GOT3 (cell line): ENCODE results near the gene KLHL18.
"Not testable (repeated sequence)": the region's sequence is repeated elsewhere in the genome, so short reads cannot be mapped to it uniquely, and the experiment has no call there.

Experiments
- DNase-seq: peaks from one replicate; lab custom pipeline; 2025; ENCODE audit warnings: mixed read lengths; lab: John Stamatoyannopoulos, UW

KLHL18 gene

GRCh38 chr3:47274652-47275051 is 8.1 kb upstream of the KLHL18 start:
- DNase-seq = no peak

- DNase-seq = no peak
Observed at GRCh38 chr3:47276558-47276957, 6.2 kb upstream of the KLHL18 start.

GRCh38 chr3:47280519-47280918 is 2.2 kb upstream of the KLHL18 start:
- no peak for DNase-seq

GRCh38 chr3:47283193-47283537 is 421 bp downstream of the KLHL18 start:
- DNase-seq = no peak

GRCh38 chr3:47283591-47284364 is 1.0 kb downstream of the KLHL18 start:
- no peak for DNase-seq

DNA sequence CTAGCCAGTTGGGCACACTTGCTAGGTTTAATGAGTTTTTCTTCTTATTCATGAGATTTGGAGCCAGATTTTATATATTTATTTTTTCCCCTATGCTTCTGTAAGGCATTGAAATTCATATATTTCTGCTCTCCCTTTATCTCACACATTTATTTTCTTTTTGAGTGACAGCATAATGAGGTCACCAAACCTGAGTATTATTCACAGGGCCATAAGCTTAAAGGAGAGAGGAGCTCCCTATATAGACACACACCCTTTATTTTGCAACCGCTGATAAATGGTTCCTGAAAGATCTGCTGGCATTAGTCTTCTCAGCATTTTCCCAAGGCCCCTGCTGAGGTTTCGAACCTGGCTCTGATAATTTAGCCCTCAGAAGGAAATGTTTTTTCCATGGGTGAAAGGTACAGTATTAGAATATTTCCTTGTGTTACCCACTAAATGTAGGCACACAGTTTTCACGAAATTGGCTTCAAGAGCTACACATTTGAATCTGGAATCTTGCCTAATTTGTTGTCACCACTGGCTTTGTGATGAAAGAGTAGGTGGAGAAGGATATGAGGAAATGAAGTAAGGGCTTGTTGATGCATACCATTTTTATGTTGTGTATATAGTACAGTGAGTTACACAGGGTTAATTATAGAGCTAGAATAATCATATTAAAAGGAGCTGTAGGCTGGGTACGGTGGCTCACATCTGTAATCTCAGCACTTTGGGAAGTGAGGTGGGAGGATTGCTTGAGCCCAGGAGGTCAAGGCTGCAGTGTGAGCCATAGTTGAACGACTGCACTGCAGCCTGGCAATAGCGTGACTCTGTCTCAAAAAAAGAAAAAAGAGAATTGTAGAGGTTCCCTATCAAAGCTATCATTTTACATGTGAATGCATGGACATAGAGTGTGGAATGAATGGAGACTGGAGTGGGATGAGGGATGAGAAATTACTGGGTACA is 6.5 kb downstream of the KLHL18 start:
- no peak for DNase-seq

- no peak for DNase-seq
Observed at GRCh38 chr3:47291158-47291753, 8.5 kb downstream of the KLHL18 start.

DNA sequence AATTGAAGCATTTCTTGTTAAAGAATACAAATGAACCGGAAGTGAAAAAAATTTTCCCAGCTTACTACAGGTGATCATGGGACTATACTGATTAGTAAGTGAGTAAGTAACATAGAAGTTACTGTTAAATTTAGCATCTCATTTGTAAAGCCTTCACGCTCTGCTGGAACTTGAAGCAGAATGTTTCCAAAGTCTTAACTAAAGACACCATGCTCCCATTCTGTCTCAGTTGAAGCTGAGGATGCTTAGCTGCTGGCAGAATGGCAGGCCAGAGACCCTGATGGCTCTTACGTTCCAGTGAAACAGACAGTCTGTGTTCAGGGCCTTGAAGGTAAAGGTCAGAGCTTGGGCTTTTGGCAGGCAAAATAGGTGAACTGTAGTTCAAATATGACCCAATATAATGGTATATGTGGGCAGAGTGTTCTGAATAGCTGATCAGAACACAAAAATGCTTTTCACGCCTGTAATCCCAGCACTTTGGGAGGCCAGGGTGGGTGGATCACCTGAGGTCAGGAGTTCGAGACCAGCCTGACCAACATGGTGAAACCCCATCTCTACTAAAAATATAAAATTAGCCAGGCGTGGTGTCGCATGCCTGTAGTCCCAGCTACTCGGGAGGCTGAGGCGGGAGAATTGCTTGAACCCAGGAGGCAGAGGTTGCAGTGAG is 9.1 kb downstream of the KLHL18 start:
- not testable (repeated sequence) for DNase-seq

- DNase-seq = no peak
Observed at GRCh38 chr3:47293822-47294221, 11.1 kb downstream of the KLHL18 start.

DNA sequence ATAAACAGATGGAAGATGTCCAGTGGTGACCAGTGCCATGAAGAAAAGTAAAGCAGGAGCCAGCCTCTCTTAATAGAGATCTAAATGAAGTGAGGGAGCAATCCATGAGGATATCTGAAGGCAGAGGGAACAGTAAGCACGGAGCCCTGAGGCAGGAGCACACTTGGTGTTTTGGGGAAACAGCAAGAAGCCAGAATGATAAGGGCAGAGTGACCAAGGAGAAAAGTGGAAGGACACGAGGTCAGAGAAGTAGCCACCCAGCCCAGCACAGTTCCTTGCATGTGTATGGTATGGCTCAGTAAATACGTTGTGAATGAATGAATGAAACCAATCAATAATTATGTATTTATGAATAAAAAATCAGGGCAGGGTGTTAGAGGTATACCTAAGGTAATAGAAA is 11.6 kb downstream of the KLHL18 start:
- no peak for DNase-seq

DNA sequence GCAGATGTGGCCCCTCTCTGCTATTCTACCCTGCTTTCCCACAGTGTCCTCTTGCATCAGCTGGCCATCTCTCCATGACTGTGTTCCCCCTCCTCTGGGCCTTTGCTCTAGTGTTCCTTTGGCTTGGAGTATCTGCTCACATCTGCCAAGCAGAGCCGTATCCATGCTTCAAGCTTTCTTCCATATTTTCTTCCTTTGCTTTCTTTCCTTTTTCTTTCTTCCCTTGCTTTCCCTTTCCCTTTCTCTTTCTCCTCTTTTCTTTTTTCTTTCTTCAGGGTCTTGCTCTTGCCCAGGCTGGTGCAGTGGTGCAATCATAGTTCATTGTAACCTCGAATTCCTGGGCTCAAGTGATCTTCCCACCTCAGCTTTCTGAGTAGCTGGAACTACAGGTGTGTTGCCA is 12.6 kb downstream of the KLHL18 start:
- DNase-seq = no peak

- DNase-seq = no peak
Observed at GRCh38 chr3:47295976-47296375, 13.2 kb downstream of the KLHL18 start.

GRCh38 chr3:47296562-47297302 is 14.0 kb downstream of the KLHL18 start:
- DNase-seq = no peak

DNA sequence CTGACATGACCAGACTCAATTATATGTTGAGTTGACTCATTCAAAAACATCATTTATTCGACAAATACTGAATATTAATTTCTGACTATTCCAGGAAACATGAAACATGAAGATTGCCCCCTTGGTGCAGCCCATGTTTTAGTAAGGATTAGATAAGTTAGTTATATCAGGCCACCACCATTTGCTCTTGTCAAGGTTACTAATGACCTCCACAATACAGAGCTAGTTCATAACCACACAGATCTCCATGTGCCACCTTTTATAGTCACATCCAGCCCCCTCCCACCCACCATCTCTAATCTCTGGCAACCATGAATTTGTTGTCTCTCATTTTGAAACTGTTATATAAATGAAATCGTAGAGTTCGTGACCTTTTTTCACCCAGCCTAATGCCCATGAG is 15.7 kb downstream of the KLHL18 start:
- DNase-seq = no peak

DNA sequence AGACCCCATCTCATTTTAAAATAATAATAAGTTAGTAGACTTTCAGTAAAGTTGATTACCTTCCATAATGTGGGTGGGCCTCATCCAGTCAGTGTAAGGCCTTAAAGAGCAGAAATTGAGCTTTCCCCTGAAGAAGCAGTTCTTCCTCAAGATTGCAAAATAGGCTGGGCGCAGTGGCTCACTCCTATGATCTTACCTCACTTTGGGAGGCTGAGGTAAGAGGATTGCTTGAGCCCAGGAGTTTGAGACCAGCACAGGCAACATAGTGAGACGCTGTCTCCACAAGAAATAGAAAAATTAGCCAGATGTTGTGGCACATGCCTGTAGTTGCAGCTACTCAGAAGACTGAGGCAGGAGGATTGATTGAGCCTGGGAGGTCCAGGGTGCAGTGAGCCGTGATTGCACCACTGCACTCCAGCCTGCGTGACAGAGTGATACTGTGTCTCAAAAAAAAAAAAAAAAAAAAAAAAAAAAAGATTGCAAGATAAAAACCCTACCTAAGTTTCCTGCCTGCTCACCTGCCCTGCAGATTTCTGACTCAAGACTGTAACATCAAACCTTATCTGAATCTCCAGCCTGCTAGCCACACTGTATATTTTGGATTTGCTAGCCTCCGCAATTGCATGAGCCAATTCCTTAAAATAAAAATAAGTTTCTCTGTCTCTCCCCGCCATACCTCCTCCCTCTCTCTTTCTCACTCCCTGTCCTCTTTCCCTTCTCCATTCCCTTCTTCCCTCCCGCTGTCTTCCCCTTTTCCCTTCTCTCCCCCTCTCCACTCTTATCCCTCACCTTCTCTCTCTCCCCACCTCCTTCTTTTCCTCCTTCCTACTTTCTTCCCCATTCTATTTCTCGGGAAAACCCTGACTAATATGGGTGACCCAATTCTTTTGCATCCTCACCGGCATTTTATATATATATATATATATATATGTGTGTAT is 16.9 kb downstream of the KLHL18 start:
- DNase-seq = no peak

GRCh38 chr3:47301456-47301855 is 18.7 kb downstream of the KLHL18 start:
- no peak for DNase-seq

GRCh38 chr3:47306022-47306421 is 23.3 kb downstream of the KLHL18 start:
- DNase-seq = no peak

DNA sequence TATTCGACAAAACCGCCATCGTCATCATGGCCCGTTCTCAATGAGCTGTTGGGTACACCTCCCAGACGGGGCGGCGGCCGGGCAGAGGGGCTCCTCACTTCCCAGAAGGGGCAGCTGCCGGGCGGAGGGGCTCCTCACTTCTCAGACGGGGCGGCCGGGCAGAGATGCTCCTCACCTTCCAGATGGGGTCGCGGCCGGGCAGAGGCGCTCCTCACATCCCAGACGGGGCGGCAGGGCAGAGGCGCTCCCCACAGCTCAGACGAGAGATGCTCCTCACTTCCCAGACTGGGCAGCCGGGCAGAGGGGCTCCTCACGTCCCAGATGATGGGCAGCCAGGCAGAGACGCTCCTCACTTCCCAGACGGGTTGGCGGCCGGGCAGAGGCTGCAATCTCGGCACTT is 26.5 kb downstream of the KLHL18 start:
- not testable (repeated sequence) for DNase-seq

GRCh38 chr3:47310391-47310790 is 27.6 kb downstream of the KLHL18 start:
- DNase-seq = no peak

DNA sequence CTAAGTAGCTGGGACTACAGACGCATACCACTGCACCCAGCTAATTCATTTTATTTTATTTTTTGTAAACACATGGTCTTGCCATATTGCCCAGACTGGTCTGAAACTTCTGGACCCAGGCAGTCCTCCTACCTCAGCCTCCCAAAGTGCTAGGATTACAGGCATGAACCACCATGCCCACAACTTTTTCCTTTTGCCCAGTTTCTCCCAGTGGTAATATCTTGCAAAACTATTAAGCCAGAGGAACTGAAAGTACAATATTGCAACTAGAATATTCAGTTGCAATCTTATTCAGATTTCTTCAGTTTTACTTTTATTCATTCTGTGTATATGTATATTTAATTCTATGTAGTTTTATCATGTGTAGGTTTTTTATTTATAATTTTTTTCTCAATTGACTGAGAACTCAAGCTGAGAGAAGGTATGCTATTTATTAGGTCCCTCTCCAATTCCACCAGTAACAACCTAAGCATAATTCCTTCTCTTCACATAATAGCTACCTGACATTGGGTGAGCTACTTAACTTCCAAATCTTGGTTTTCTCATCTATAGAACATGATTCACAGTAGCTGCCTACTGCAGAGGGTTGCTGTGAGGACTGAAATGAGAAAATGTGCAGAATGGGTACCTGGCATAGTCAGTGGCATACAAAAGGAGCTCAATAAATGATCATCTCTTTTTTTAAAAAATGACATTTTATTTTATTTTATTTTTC is 30.8 kb downstream of the KLHL18 start:
- DNase-seq = no peak
